NK-92 treated with Interleukin-12 subunit alpha and Interleukin-12 subunit beta, amount 100 ng/mL, for 24 hours (cell line): ENCODE results near the gene STX16.

Source experiments
- DNase-seq: peaks from one replicate; lab custom pipeline; 2025; lab: John Stamatoyannopoulos, UW

The STX16 gene

DNA sequence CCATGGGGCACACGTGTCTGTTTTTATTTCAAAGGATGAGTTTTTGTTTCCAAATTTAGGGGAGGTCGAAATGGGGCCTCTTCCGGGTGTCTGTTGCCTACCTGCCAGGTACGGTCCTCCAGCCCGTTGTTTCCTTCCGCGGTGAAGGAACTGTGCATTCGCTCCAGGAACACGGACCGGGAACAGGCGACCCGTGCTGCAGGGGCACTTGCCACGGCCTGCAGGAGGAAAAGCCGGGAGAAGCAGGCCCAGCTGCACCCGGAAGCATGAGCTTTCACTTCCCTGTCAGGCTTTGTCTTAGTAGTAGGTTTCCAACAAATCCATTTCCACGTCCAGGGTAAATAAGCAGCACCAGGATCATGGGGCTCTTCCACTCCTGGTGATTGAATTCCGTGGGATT is 24.6 kb downstream of the STX16 start:
- no peak for DNase-seq

DNA sequence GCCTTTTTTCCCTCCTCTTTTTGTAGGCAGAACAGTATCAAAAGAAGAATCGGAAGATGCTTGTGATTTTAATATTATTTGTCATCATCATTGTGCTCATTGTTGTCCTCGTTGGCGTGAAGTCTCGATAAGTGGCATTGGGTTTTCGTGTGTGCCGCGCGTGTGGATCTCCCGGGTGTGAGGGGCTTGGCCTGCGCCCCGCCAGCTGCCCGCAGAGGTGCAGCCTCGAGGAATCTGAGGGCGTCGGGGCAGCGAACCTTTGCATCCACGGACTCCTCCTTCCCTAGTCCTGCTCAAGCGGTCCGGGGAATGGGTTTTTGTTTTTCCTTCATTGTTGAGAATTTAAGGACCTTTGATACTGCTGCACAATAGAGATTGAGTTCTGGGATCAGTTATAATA is 25.1 kb downstream of the STX16 start:
- DNase-seq: no peak

DNA sequence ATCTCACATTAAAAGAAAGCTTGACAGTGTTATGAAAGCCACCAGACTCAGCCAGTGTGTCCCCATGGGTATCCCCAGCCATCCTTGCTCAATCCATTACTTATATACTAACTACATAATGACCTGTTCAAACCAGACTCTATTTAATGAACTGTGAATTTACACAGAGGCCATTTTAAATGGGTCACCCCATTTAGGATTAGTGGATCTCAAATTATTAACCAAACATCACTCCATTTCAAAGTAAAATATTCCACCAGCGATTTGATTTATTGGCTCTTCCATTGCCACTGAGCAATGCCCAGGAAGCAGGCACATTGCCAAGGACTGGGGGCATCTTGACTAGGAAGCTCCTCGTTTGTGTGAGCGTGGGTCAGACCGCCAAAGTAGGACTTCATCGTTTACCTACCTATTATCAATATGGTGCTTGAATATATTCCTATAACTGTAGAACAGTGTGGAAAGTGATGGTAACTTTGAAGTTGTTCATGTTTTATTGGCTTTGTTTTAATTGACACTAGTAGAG is 26.1 kb downstream of the STX16 start:
- no peak for DNase-seq

DNA sequence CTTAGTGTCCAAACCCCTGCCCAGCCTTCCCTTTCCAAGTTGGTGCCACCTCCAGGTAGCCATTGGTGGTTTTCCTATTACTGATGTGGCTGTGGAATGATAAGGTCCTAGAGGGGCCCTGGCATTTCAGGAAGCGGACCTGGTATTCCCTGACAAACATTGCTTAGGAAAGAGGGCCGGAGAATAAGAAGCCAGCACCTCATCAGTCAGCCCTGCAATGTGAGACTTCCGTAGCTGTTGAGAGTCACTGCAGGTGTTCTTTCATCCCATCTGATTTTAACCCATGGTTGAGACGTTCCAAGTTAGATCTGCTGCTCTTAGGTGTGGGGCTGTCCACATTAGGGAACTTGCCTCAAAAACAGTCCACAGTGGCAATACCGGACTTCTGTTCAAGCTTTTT is 26.7 kb downstream of the STX16 start:
- DNase-seq: no peak

DNA sequence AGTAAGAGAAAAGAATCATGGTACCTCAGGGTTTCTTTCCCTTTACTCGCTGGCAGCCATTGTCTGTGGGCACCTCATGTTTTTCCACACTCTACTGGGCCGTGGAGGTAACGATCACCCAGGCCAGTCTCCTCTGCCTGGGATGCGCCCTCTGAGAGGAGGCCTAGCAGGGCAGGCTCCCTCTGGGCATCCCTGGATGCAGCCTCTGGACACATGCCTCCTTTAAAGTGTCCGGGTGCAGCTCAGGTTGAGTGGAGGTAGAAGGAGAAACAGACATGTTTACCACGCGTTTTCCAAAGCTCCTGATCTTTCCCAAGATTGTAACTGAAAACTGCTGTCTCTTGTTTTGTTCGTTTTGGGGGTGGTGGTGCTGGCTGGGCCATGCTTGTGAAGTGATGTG is 27.7 kb downstream of the STX16 start:
- no peak for DNase-seq

DNA sequence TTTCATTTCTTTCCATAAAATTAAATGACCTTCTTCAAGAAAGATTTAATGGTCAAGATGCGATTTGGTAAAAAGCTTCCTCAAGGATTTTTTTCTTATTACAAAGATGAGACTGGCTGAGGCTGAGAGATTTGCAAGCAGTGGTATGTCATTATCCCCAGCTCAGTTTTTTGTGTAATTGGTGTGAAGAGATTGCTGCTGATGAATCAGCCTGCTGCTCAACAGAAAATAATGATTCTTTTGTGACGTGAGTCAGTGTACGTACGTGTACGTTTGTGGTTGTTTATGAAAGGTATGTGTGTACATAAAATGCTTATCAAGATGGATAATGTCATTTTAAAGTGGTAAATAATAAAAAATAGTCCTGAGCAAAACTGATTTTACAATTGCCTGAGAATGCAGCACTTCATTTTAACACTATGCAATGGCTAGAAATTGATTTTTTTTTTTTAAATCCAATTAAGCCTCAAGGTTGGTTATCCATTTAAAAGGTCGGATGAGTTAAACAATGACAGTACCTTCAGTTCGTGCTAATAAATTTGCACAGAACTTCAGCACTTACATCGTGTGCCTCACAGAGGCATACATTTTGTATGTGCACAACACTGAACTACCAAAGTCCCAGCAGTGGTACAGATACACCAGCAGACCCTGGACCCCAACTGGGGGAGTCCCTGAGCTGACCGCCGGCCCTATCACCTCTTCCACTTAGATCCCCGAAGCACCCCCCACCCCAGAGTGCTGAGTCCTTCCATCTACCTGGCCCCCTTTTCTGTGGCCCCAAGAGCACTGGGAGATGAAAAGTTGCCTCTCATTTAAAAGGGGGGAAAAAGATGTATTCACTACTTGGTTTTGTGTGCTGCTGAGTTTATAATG is 31.8 kb downstream of the STX16 start:
- no peak for DNase-seq

DNA sequence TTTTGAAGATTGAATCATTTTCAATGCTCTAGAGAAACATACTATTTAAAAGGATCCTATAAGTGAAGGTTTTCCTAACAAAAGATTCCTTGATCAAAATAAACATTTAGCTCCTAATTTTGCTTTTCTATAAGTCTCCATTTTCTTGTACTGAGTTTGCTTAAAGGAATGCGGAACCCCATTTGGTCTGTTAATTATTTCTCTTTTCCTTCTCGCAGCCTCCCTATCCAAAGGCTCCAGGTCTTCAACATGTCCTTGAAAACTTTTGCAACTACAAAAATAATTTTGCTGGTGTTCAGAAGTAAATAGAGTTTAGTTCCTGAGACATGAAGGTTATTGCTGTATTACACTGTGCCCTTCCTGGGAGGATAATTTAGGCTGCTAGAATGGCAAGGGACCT is 33.2 kb downstream of the STX16 start:
- no peak for DNase-seq

DNA sequence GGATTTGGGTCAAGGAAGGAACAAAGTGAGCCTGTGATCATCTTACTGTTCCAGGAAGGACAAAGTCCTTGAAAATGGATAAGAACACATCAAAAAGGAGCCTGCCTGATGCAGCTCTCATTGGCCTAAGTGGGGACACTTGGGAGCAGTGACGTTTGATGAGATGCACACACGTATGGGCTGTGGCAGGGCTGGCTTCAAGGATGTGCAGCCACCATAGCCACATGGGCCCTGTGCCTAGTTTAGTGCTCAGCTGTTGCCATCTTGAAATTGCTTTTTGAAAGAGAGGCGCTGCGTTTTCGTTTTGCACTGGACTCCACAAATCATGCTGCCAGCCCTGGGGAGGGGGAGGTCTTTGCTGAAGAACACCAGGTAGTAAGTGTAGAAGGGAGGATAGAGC is 34.9 kb downstream of the STX16 start:
- no peak for DNase-seq

DNA sequence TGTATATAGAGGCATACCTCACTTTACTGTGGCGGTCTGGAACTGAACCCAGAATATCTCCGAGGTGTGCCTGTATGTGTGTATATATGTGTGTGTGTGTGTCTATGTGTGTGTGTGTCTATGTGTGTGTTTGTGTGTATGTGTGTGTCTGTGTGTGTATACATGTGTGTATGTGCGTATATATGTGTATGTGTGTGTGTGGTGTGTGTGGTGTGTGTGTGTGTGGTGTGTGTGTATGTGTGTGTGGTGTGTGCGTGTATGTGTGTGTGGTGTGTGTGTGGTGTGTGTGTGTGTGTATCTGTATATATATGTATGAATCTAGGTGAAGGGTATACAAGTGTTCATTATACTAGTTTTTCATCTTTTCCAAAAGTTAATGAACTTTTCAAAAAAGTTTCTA is 37.3 kb downstream of the STX16 start:
- no peak for DNase-seq

DNA sequence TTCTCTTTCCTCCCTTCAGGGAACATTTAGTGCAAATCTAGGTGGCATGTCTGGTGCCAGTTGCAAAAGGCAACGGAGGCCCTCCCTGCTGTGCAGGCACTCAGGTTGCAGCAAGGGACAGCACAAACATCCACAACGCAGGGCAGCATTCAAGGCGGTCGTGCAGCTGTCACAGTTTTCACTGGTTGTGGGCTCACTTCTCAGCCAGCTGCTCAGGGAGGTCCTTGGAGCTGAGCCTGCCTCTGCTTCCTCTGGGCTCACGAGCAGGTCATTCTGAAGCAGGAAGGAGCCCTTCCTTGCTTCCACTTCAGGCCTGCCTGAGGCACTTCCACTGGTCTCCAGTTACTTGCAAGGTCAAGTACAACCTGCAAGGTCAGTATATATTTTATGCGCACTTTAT is 37.8 kb downstream of the STX16 start:
- DNase-seq: no peak

DNA sequence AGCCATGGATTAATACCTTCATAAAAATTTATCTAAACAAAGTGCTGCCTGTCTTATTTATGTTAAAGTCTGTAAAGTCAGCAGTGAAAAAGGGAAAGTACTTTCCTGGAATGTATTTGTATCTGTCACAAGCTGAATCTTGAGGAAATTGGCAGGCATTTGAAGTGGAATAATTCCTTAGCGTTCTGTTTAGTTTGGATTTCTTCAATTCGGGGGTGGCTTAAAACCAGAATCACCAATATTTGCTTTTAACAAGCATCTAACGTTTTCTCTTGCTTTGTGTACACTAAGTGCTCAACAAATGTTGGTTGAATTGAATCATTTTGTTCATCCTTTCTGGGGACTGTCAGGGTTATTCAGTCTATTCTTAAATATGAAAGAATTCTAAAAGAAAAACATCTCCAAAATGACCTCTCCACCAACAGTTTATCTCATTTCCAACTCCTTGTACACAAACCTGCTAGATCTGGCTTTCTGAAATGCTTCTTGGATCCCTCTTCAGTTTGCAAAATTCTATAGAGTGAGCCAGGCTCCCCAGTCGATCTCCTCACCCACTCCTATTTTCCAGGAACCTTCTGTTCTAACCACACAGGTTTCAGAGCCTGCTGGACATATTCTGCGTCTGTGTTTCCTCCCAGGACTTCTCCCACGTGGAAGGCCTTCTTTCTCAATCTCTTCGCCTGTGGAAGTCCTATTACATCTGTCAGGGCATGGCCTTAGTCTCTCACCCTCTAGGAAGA is 39.5 kb downstream of the STX16 start:
- DNase-seq: no peak

DNA sequence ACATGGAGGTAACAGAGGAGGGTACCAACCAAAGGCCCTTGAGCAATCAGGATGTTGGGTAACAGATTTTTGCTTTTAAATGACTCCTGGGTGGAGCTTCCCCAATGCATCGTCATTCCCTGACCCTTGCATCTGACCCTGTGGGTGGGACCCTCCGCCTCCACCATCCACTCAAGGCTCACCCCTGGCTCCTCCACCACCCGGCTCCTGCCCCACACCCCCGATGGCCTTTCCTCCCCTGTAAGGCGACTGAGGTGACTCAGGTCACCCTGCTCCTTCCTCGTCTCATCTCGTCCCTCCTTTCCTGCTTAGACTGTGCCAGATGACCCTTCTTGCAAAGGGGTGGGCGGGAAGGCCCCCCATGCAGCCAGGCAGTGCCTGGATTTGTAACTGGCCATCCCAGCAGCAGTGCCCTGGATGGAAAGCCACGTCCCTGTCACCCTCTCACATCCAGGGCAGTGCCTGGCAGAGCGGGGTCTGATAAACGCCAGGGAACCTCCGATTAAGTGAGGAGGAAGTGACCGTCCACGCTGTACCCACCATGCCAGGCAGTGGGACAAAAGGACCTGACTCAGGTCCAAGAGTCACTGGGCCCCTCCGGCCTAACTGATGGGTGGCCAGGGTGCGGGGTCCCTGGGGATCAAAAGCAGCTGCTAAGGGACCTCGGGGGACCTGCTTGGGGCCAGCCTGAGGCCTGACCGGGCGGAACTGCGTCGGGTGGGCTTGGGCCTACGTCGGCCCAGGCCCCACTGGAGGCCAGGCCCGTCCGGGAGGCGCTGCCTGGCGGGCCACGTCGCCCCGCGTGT is 40.9 kb downstream of the STX16 start:
- no peak for DNase-seq

DNA sequence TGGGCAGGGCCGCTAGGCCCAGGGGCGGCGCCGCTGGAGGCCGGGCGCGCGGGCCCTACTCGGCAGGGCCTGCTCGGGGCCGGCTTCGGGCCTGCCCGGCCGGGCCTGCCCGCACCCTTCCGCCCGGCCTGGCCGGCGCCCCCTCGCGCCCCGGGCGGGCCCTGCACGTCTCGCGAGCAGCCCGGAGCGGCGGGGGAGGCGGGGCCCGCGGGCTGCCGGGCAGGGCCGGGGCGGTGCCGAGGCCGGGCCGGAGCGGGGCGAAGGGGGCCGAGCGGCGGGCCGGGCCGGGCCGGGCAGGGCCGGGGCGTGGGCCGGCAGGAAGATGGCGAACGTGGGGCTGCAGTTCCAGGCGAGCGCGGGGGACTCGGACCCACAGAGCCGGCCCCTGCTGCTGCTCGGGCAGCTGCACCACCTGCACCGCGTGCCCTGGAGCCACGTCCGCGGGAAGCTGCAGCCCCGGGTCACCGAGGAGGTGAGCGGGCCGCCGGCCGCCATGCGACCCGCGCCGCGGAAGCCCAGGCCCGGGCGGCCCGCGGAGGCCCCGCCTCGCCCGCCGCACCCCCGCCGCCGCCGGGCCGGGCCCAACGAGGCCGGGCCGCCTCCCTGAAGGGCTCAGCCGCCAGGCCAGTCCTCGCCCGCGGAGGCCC is 41.6 kb downstream of the STX16 start, which contains the start of gene NPEPL1:
Gene NPEPL1 (plus strand): TSS at position 222 of the 647 bp plus-strand sequence. CDS start 101 bp downstream, at position 323.
- DNase-seq: no peak

DNA sequence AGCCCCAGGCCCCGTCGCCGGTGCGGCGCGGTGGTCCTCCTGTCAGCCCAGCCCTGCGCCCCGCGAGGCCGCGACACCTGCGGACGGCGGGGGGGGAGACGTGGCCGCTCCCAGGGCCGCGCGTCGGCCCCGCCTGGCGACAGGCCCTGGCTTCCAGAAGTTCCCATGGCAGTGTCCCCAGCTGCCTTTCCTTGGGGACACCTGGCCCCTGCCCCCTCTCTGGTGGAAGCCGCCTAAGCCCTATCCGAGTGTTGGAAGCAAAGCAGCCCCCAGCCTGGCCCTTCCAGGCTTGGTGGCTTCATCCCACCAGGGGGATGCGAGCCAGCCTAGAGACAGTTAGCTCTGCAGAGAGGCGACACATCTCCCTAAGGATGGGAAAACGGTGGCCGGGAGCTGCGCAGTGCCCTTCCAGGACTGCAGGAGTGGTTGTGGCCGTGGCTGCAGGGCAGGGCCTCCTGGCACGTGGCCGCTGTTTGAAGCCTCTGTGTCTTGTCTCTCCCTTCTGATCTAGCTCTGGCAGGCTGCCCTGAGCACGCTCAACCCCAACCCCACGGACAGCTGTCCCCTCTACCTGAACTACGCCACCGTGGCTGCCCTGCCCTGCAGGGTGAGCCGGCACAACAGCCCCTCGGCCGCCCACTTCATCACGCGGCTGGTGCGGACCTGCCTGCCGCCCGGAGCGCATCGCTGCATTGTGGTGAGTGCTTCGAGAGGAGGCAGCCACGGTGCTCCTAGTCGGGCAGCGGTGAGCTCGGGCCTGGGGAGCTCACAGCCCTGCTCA is 42.3 kb downstream of the STX16 start:
- no peak for DNase-seq

DNA sequence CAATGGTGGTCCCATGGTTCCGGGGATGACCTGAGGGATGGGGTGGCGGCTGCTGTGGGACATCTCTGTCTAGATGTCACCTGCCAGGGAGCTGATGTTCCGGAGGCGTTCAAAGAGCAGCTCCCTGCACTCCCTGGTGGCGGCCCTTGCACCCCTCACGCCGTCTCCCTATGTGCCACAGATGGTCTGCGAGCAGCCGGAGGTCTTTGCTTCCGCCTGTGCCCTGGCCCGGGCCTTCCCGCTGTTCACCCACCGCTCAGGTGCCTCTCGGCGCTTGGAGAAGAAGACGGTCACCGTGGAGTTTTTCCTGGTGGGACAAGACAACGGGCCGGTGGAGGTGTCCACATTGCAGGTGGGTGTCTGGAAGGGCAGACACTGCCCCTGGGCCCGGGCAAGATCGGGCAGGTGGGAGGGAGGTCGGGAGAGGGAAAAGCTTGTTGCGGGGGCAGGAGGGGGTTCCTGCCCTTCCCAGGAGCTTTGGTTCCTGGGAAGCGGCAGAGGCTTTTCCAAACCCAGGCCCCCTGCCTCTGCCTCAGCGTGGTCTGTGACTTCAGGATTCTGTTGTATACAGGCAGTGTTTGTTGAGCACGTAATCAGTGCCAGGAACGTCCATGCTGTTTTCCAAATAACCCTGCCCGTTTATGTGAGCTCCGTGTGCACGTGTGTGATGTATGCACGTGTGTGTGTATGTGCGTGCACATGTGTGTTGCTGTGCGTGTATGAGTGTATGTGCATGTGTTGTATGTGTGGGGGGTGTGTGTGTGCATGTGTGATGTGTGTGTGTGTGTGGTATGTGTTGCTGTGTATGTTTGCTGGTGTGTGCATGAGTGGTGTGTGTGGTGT is 43.4 kb downstream of the STX16 start:
- no peak for DNase-seq

DNA sequence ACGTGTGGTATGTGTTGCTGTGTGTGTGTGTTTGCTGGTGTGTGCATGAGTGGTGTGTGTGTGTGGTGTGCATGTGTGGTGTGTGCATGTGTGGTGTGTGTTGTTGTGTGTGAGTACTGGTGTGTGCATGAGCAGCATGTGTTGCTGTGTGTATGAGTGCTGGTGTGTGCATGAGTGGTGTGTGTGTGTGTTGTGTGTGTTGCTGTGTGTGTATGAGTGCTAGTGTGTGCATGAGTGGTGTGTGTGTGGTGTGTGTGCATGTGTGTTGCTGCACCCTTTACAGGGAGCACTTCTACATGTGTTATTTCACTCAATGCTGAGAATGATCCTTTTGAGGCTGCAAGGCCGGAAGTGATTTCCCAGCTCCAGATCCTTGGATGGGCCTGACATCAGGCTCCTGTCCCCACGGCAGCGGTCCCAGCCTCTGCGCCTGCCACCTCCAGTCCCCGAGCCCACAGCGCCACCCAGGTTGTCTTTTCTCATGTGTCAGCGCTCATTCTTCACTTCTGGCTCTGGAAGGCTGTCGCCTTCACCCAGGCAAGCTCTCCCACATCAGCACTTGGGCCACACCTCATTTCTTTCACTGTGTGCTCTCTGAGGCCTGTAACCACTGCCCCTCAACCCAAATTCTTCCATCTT is 44.1 kb downstream of the STX16 start:
- DNase-seq: no peak

DNA sequence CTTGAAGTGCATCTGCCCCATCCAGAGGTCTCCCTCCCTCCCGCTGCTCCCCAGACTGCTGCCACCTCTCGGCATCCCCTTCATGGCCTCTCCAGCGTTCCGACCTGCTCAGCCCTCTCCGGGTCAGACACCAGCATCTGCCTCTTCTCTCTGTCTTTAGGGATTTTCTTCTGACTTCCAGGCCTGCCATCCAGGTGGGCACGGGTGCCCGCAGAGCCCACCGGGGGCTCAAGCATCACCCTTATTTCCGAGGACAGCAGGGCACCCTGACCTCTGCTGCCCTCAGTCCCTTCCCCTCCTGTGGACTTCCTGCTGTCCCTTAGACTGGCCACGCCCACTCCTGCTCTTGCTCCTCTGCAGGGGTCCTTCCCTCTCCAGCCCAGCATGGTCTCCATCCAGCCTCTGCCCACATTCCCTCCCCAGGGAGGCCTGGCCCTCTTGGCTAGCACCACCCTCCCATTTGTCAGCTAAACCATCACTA is 44.9 kb downstream of the STX16 start:
- DNase-seq: no peak

DNA sequence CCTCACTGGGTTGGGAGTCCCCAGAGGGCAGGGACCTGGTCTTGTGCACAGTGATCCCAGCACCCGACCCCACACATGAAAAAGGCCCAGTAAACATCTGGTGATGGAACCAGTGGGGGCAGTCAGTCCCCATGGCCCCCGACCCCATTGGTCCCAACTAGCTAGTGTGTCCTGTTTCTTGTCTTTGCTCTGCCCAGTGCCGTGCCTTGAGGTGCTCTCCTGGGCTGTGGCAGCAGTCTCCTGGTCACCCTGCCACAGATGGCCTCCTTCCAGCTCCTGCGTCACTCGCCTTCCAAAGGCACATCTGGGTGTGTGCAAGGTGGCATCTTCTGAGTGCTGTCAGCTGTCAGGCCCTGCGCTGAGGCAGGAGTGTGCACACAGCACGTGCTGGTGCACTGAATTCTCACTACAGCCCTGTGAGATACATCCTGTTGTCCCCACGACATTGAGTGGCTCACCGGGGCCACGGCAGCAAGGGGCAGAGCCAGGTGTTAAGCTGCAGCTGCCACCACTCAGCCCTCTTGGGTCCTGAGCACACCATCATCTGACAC is 45.4 kb downstream of the STX16 start:
- DNase-seq: no peak
